Upper lobe of left lung (tissue), 4 donors: ENCODE results near the gene TSPAN5.

Source experiments
- EP300 ChIP-seq, 4 donors: sonication (generic); formaldehyde crosslinking; IDR thresholded peaks; one replicate each; pipeline ENCODE4 v1.5.1; 2017; ENCODE audit warnings: antibody characterized with exemption in 4 of 4, control low read depth in 2 of 4
- POLR2A ChIP-seq, 4 donors: fragments of 450-650 bp; IDR thresholded peaks; one replicate each; pipeline ENCODE4 v1.5.1; 2016 to 2017; ENCODE audit warnings: antibody characterized with exemption in 4 of 4, mild to moderate bottlenecking in 2 of 4
- POLR2AphosphoS5 ChIP-seq, 2 donors: sonication (generic); formaldehyde crosslinking; IDR thresholded peaks; one replicate each; pipeline ENCODE4 v1.5.1; 2017; ENCODE audit warnings: antibody characterized with exemption in 2 of 2
- TF ChIP-seq, protein P1 (sequence below), 6 experiments: fragments of 450-650 bp in 4 of 6; fragments of 200-600 bp in 2 of 6; sonication (generic) in 2 of 6; IDR thresholded peaks; one replicate each; pipeline ENCODE4 v1.5.1; 2016 to 2019; ENCODE audit warnings: antibody characterized with exemption in 6 of 6

DNA sequence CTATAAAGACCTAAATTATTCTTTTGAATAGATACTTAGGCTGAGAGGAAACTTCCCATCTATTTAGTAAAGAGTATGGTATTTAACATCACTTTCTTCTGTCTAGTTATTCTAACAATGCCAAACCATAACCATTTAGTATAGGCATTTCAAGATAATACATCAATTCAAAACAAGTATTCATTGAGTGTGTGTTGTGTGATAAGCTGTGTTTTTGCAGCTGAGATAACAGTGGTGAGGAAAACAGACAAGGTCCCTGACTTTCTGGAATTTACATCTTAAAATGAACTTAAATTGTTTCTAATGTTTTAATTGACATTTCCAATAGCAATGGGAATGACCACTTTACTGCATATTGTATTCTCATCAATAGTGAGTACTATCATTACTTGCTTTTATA is 22.4 kb upstream of the TSPAN5 start:
- TF ChIP-seq, protein P1, sequence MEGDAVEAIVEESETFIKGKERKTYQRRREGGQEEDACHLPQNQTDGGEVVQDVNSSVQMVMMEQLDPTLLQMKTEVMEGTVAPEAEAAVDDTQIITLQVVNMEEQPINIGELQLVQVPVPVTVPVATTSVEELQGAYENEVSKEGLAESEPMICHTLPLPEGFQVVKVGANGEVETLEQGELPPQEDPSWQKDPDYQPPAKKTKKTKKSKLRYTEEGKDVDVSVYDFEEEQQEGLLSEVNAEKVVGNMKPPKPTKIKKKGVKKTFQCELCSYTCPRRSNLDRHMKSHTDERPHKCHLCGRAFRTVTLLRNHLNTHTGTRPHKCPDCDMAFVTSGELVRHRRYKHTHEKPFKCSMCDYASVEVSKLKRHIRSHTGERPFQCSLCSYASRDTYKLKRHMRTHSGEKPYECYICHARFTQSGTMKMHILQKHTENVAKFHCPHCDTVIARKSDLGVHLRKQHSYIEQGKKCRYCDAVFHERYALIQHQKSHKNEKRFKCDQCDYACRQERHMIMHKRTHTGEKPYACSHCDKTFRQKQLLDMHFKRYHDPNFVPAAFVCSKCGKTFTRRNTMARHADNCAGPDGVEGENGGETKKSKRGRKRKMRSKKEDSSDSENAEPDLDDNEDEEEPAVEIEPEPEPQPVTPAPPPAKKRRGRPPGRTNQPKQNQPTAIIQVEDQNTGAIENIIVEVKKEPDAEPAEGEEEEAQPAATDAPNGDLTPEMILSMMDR (IDR thresholded peaks at IDR 0.05): no peak
- no peak for TF ChIP-seq POLR2A (IDR thresholded peaks at IDR 0.05)
- no peak for TF ChIP-seq POLR2AphosphoS5 (IDR thresholded peaks at IDR 0.05)
- no peak for TF ChIP-seq EP300 (IDR thresholded peaks at IDR 0.05)
